Left renal pelvis (tissue), 4 donors: Measurements from ENCODE around the gene LRRC7. TPM values are rescaled to one million over a fixed set of nuclear protein-coding genes. Genes with fewer than 3 reads are reported as not detected.

Experiments
- DNase-seq, 4 donors: peaks; one replicate each; pipeline ENCODE4 v3.0.0-alpha.2; 2013; ENCODE audit warnings: low read depth in 4 of 4, low spot score in 3 of 4
- polyA plus RNA-seq, 4 donors: library from polyadenylated mRNA; unstranded; fragments of 120-200 nt; gene quantifications; one replicate each; pipeline ENCODE4 v1.2.1, GENCODE V29; 2013; ENCODE audit not compliant: insufficient read length in 4 of 4

The LRRC7 gene
- polyA plus RNA-seq, 4 donors = 6.3 to 25.8 (median 11.5) TPM

GRCh38 chr1:69587391-69587790, 19.7 kb downstream of the LRRC7 start:
- no peak for DNase-seq

GRCh38 chr1:69589799-69590198, 22.1 kb downstream of the LRRC7 start:
- no peak for DNase-seq

- no peak for DNase-seq
Measured at GRCh38 chr1:69592341-69592740, 24.6 kb downstream of the LRRC7 start.

- DNase-seq = no peak
Measured at GRCh38 chr1:69595486-69595885, 27.8 kb downstream of the LRRC7 start.

GRCh38 chr1:69611316-69611715, 43.6 kb downstream of the LRRC7 start:
- DNase-seq = no peak

GRCh38 chr1:69613414-69613813, 45.7 kb downstream of the LRRC7 start:
- DNase-seq = no peak

GRCh38 chr1:69638673-69639072, 71.0 kb downstream of the LRRC7 start:
- DNase-seq = no peak

- DNase-seq = no peak
Measured at GRCh38 chr1:69639159-69639558, 71.4 kb downstream of the LRRC7 start.

- no peak for DNase-seq
Measured at GRCh38 chr1:69643266-69643665, 75.5 kb downstream of the LRRC7 start.

GRCh38 chr1:69645477-69645876, 77.8 kb downstream of the LRRC7 start:
- DNase-seq = no peak

- DNase-seq = peak in 2 of 4 donors; percentile 12
Measured at GRCh38 chr1:69648486-69648885, 80.8 kb downstream of the LRRC7 start.

GRCh38 chr1:69649383-69649990, 81.8 kb downstream of the LRRC7 start:
- DNase-seq = no peak

GRCh38 chr1:69650779-69651178, 83.1 kb downstream of the LRRC7 start:
- no peak for DNase-seq

- DNase-seq = no peak
Measured at GRCh38 chr1:69651656-69652055, 83.9 kb downstream of the LRRC7 start.

GRCh38 chr1:69657971-69658370, 90.2 kb downstream of the LRRC7 start:
- DNase-seq = no peak

- DNase-seq = no peak
Measured at GRCh38 chr1:69661686-69662085, 94.0 kb downstream of the LRRC7 start.

GRCh38 chr1:69662321-69662720, 94.6 kb downstream of the LRRC7 start:
- DNase-seq = no peak

GRCh38 chr1:69671363-69672010, 103.8 kb downstream of the LRRC7 start:
- DNase-seq = no peak

GRCh38 chr1:69673321-69673720, 105.6 kb downstream of the LRRC7 start:
- no peak for DNase-seq

- no peak for DNase-seq
Measured at GRCh38 chr1:69679965-69680364, 112.2 kb downstream of the LRRC7 start.

- DNase-seq = no peak
Measured at GRCh38 chr1:69686367-69686984, 118.8 kb downstream of the LRRC7 start.

- no peak for DNase-seq
Measured at GRCh38 chr1:69688193-69688592, 120.5 kb downstream of the LRRC7 start.
